HG03064 (cell line): ENCODE data around the gene OGFOD3.

Experiments
- ATAC-seq: cut with Tn5 transposase; IDR thresholded peaks from one replicate; pipeline ENCODE4 v1.9.1; 2021; ENCODE audit warnings: low read depth; ENCODE audit not compliant: unreplicated experiment

The OGFOD3 gene

GRCh38 chr17:82343560-82343959 lies 74.8 kb downstream of the OGFOD3 start:
- no peak for ATAC-seq

- ATAC-seq = no peak
Observed at GRCh38 chr17:82342361-82343079, 75.9 kb downstream of the OGFOD3 start.

- no peak for ATAC-seq
Observed at GRCh38 chr17:82339634-82340580, 78.5 kb downstream of the OGFOD3 start.
